SK-N-SH (cell line): ENCODE data around the gene BICC1. TPM values are rescaled to one million over a fixed set of nuclear protein-coding genes. Genes with fewer than 3 reads are reported as not detected.

Experiments used
- CTCF ChIA-PET: fragments of 300-600, 350-600 bp; formaldehyde crosslinking; extraction: SDS; loops from one replicate; lab custom pipeline; 2021; lab: Yijun Ruan, JAX
- POLR2A ChIA-PET: fragments of 350-600 bp; sonication (Branson Sonifier 250); formaldehyde crosslinking; extraction: SDS; loops from one replicate; lab custom pipeline; 2020; ENCODE audit warnings: antibody characterized with exemption, inconsistent platforms; lab: Yijun Ruan, JAX
- DNase-seq: peaks from one replicate; pipeline ENCODE4 v3.0.0; 2012
- H2AFZ ChIP-seq: fragments of 200-600 bp; sonication (generic); 2 replicates; pipeline ENCODE4 v1.8.1; 2016; ENCODE audit warnings: antibody characterized with exemption, mild to moderate bottlenecking, low read depth
- H3F3A ChIP-seq: fragments of 200-600 bp; sonication (generic); replicated peaks from 2 replicates; pipeline ENCODE3; 2016; ENCODE audit warnings: antibody characterized with exemption, mild to moderate bottlenecking; ENCODE audit not compliant: insufficient read depth
- H3K27ac ChIP-seq, 2 experiments: fragments of 200-500 bp in 1 of 2; fragments of 200-600 bp in 1 of 2; sonication (Bioruptor generic) in 1 of 2; sonication (generic), shearing (Covaris generic) in 1 of 2; 2 replicates each; pipeline versions ENCODE4 v1.5.1 to v1.6.1; 2014 to 2016; ENCODE audit warnings: low read depth in 2 of 2, inconsistent platforms in 1 of 2, low read length in 1 of 2, mild to moderate bottlenecking in 1 of 2, mixed read lengths in 1 of 2
- H3K27me3 ChIP-seq: fragments of 200-600 bp; sonication (generic), shearing (Covaris generic); 2 replicates; pipeline ENCODE4 v1.6.1; 2016; ENCODE audit warnings: mixed run types; ENCODE audit not compliant: insufficient read depth
- H3K36me3 ChIP-seq, 2 experiments: fragments of 200-500 bp in 1 of 2; fragments of 200-600 bp in 1 of 2; sonication (Bioruptor generic) in 1 of 2; sonication (generic) in 1 of 2; replicated peaks in 1 of 2; 2 replicates each; pipeline versions ENCODE3 to v1.5.1; 2014 to 2016; ENCODE audit warnings: low read length in 1 of 2, mild to moderate bottlenecking in 1 of 2; ENCODE audit not compliant: insufficient read depth in 2 of 2, control insufficient read depth in 1 of 2
- H3K4me1 ChIP-seq, 2 experiments: fragments of 200-500 bp in 1 of 2; fragments of 200-600 bp in 1 of 2; sonication (Bioruptor generic) in 1 of 2; sonication (generic), shearing (Covaris generic) in 1 of 2; 2 replicates each; pipeline versions ENCODE4 v1.5.1 to v1.6.1; 2014 to 2016; ENCODE audit warnings: low read depth in 1 of 2, low read length in 1 of 2, mixed run types in 1 of 2; ENCODE audit not compliant: insufficient read depth in 2 of 2, control insufficient read depth in 1 of 2
- H3K4me2 ChIP-seq: fragments of 200-600 bp; sonication (generic), shearing (Covaris generic); 2 replicates; pipeline ENCODE4 v1.6.1; 2017; ENCODE audit warnings: mixed run types
- H3K4me3 ChIP-seq, 2 experiments: fragments of 200-500 bp in 1 of 2; fragments of 200-600 bp in 1 of 2; sonication (Bioruptor generic) in 1 of 2; sonication (generic), shearing (Covaris generic) in 1 of 2; 2 replicates each; pipeline versions ENCODE4 v1.5.1 to v1.8.1; 2014 to 2016; ENCODE audit warnings: low read depth in 2 of 2, inconsistent platforms in 1 of 2, low read length in 1 of 2, mild to moderate bottlenecking in 1 of 2, mixed read lengths in 1 of 2, moderate library complexity in 1 of 2
- H3K79me2 ChIP-seq: fragments of 200-600 bp; sonication (generic); 2 replicates; pipeline ENCODE4 v1.8.1; 2017; ENCODE audit warnings: mild to moderate bottlenecking; ENCODE audit not compliant: insufficient read depth
- H3K9ac ChIP-seq: fragments of 200-600 bp; sonication (generic); 2 replicates; pipeline ENCODE4 v1.6.1; 2017; ENCODE audit warnings: mixed run types
- H3K9me2 ChIP-seq: fragments of 200-600 bp; sonication (generic); 2 replicates; pipeline ENCODE4 v1.6.1; 2017; ENCODE audit warnings: mixed run types
- H3K9me3 ChIP-seq: fragments of 200-600 bp; sonication (generic); 2 replicates; pipeline ENCODE4 v1.6.1; 2017; ENCODE audit warnings: mixed run types, mild to moderate bottlenecking, moderate library complexity
- H4K20me1 ChIP-seq: fragments of 200-600 bp; sonication (generic); 2 replicates; pipeline ENCODE4 v1.6.1; 2017; ENCODE audit warnings: mild to moderate bottlenecking, mixed run types; ENCODE audit not compliant: insufficient read depth
- CHD2 ChIP-seq: fragments of 150-350 bp; IDR thresholded peaks from 2 replicates; pipeline ENCODE4 v1.6.1; 2018; ENCODE audit warnings: low read length; ENCODE audit not compliant: partially characterized antibody
- ELF1 ChIP-seq: IDR thresholded peaks from 2 replicates; pipeline ENCODE4 v1.4.0; 2012
- EZH2phosphoT487 ChIP-seq: fragments of 200-600 bp; sonication (generic); IDR thresholded peaks from 2 replicates; pipeline ENCODE4 v1.6.1; 2017; ENCODE audit warnings: low read depth, mixed run types, mild to moderate bottlenecking, antibody characterized with exemption, moderate library complexity, borderline replicate concordance
- PBX3 ChIP-seq: IDR thresholded peaks from 2 replicates; pipeline ENCODE4; 2012
- POLR2AphosphoS5 ChIP-seq: IDR thresholded peaks from 2 replicates; pipeline ENCODE4 v1.6.1; 2012; ENCODE audit warnings: low read depth, low read length
- REST ChIP-seq: IDR thresholded peaks from 2 replicates; pipeline ENCODE4 v1.6.1; 2012; ENCODE audit warnings: mild to moderate bottlenecking, low read depth, low read length, moderate library complexity
- RFX5 ChIP-seq: IDR thresholded peaks from 2 replicates; pipeline ENCODE4 v1.6.1; 2012; ENCODE audit warnings: mild to moderate bottlenecking, improper control_type of control experiment, low read length
- TEAD4 ChIP-seq: IDR thresholded peaks from 2 replicates; pipeline ENCODE4 v1.4.0; 2012; ENCODE audit warnings: mild to moderate bottlenecking, borderline replicate concordance; ENCODE audit not compliant: insufficient read depth
- USF1 ChIP-seq: IDR thresholded peaks from 2 replicates; pipeline ENCODE4 v1.4.0; 2012; ENCODE audit warnings: low read depth, borderline replicate concordance
- WGBS: methylation state at CpG from one replicate; pipeline ENCODE4 v1.1.6; 2017; ENCODE audit warnings: low lambda C conversion rate; 5-methylcytosine and 5-hydroxymethylcytosine counted together
- polyA plus RNA-seq, 3 experiments: library from polyadenylated mRNA; depleted of rRNA; stranded (reverse); fragments of >200 nt; gene quantifications; 2 replicates each; pipeline ENCODE4 v1.2.3, GENCODE V29; 2012

Gene BICC1
- polyA plus RNA-seq, 1 of the 3 experiments (the other 2 are of a cell fraction), result 1.5 TPM

GRCh38 chr10:58582045-58582444 is 69.4 kb downstream of the BICC1 start (continued):
- TF ChIP-seq PBX3, result no peak
- no peak for TF ChIP-seq REST
- TF ChIP-seq EZH2phosphoT487, result no peak

- Histone ChIP-seq H4K20me1 (peaks cover 7% of the 10 kb centered on the region; the same call in 1 of the 2 replicates), H3K4me1 (peaks cover 0 to 5% of the 10 kb centered on the region in 2 experiments; a peak in 2 of 4 replicates), H2AFZ (no peak overlapping the region), H3K4me3 (no peak overlapping the region), H3K9ac (no peak overlapping the region), H3K9me3 (no peaks in the 10 kb centered on the region), H3K27me3 (no peaks in the 10 kb centered on the region), H3K27ac (no peak overlapping the region), H3K9me2 (no peaks in the 10 kb centered on the region), H3K36me3 (no peaks in the 10 kb centered on the region), H3K79me2 (peaks cover 5% of the 10 kb centered on the region; the same call in 1 of the 2 replicates), H3K4me2 (no peak overlapping the region), H3F3A (peaks cover 11% of the 10 kb centered on the region)
- ChIA-PET CTCF (no interaction called here), POLR2A (no interaction called here)
- DNase-seq, result no peak
- WGBS, result 97% methylated on average over 2 of the region's 2 CpGs
- no peak for TF ChIP-seq POLR2AphosphoS5
- no peak for TF ChIP-seq TEAD4
Measured at GRCh38 chr10:58585435-58585834, 72.8 kb downstream of the BICC1 start.

GRCh38 chr10:58586282-58587245 is 73.9 kb downstream of the BICC1 start:
- no peak for DNase-seq
- Histone ChIP-seq H3F3A (peaks cover 17% of the 10 kb centered on the region), H3K9me2 (no peaks in the 10 kb centered on the region), H4K20me1 (peaks cover 8% of the 10 kb centered on the region; the same call in 1 of the 2 replicates), H2AFZ (no peak overlapping the region), H3K9ac (no peak overlapping the region), H3K27ac (no peak overlapping the region), H3K79me2 (peaks cover 11% of the 10 kb centered on the region; the same call in 1 of the 2 replicates), H3K36me3 (no peaks in the 10 kb centered on the region), H3K4me1 (peaks cover 5% of the 10 kb centered on the region in 2 experiments; a peak in 3 of 4 replicates), H3K9me3 (no peaks in the 10 kb centered on the region), H3K27me3 (no peaks in the 10 kb centered on the region), H3K4me3 (no peak overlapping the region), H3K4me2 (no peak overlapping the region)
- ChIA-PET POLR2A (no interaction called here), CTCF (interaction anchor here (1.5 kb wide), 1 partner anchor 55 kb away, joined by 5 read pairs; no protein-coding TSS in a partner anchor)
- 91% methylated on average over 13 of the region's 13 CpGs for WGBS
- TF ChIP-seq CHD2 (no peak), REST (no peak), USF1 (no peak), RFX5 (no peak), ELF1 (no peak), PBX3 (no peak)
